Sciatic nerve (tissue), 2 donors: Measurements from ENCODE around the gene CELA2B. TPM values are rescaled to one million over a fixed set of nuclear protein-coding genes. Genes with fewer than 3 reads are reported as not detected.
"Not testable (repeated sequence)": the region's sequence is repeated elsewhere in the genome, so short reads cannot be mapped to it uniquely, and the experiment has no call there.

Experiments
- ATAC-seq: fragments of 200-7000 bp; cut with Tn5 transposase; one replicate; pipeline ENCODE4 v1.9.1; 2020; ENCODE audit warnings: mild to moderate bottlenecking, moderate library complexity
- DNase-seq: peaks from one replicate; pipeline ENCODE4 v3.0.0-alpha.2; 2020; ENCODE audit warnings: low spot score
- intact Hi-C: fragments of 100-400 bp; cut with DNase I; formaldehyde crosslinking; loops from one replicate; pipeline ENCODE4 v1.14.2; 2022
- total RNA-seq: library from RNA; stranded (reverse); fragmentation: NEBNext Ultra II Directional; extraction: Animal tissue kit (Norgen Biotek cat#: 25700); gene quantifications from one replicate; pipeline ENCODE4 v1.2.1, GENCODE V29; 2021
- donor health status: DM: no; HTN: no; CAD: no.
- donor health status: DM: no; HTN: no; CAD: no.

The CELA2B gene
- total RNA-seq = not detected

DNA sequence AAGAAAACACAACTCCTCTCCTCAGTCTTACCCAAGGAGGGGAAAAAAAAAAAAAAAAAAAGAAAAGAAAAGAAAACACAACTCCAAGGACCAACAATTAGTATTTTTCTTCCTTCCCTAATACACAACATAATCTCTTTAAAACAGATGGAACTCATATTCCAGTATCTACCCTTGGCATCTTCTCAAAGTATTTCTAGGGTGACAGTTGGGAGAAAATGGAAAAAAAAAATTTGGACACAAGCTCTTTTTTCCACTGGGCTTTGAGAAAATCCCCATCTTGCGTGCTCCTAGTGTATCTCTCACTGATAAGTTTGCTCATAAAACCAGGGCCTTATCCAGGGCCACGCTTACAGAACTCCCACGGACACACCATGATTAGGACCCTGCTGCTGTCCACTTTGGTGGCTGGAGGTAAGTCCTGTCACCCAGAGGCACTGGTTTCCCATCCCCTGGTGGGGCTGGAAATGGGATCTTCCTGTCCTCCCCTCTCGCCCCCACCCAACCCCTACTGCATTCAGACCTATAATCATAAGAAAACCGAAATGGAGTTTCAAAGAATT, at the start of gene CELA2B:
Gene CELA2B, plus strand, starts transcription at position 353 of the 563 bp plus-strand sequence. Its CDS starts 22 bp downstream, at position 375.
- DNase-seq = no peak
- no peak for ATAC-seq
- intact Hi-C loops = no loop called here

DNA sequence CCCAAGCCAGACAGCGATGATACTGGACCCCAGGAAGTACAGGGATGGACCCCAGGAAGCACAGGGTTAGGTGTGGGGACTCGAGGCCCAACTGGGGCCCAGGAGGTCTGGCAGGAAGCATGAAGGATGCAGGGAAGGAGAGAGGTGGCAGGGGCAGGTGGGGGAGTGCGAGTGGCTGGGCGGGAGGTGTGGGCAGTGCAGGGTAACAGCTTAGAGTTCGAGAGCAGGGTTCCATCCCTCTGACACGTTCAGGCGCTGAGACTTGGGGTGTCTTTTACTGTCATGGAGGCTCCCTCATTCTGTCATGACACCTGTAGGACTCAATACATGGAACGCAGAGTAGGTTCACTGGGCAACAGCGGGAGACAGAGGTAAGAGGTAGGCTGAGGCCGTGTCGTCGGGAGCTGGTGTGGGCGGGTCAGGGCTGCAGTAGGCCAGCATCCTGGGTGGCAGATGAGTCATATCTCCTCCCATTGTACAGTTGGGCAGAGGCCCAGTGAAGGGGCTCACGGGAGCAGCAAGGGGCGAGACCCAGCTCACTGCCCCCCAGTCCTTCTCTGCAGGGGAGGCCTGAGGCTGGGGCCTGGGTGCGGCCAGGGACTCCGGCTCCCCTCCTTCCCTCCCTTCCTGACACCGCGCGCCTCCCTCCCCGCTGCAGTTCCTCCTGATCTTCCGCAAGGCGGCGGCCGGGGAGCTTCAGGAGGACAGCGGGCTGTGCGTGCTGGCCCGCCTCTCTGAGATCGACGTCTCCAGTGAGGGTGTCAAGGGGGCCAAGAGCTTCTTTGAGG, 49.2 kb upstream of the CELA2B start:
- peak; percentile 72 for DNase-seq
- peak; percentile 78 for ATAC-seq
- intact Hi-C loops = no loop called here

GRCh38 chr1:15427280-15427666, 48.6 kb upstream of the CELA2B start:
- DNase-seq (no peak), ATAC-seq (peak; percentile 11)
- intact Hi-C loops = no loop called here

GRCh38 chr1:15428252-15428651, 47.7 kb upstream of the CELA2B start:
- intact Hi-C loops = not testable (repeated sequence)

DNA sequence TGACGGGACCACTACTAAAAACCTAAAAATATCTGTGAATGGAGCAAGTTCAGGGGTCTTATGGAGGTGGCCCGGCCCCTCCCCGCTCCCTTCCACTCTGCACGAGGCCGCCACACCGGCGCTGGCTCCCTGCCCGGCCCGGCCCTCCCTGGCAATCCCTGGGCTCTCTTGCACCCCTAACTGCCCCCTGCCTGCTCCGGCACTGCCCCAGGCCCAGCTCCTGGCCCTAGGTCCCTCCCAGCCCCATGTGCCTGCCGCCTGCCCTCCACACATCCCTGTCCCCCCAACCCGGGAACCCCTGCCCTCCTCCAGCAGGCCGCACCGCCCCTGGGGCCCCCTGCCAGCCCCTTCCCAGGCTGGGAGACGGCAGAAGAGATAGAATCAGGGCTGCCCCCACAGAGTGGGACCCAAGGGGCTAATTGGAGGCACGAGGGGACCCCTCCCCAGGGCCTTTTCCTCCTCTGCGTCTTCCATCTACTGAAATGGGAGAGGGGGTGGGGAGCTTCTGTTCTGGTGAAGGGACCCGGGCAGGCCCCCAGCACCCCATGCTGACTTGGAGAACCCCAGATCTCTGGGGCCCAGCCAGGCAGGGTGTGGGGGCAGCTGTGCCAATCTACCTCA, 47.0 kb upstream of the CELA2B start:
- intact Hi-C loops = no loop called here

More at GRCh38 chr1:15428252-15428651, 47.7 kb upstream of the CELA2B start:
- not testable (repeated sequence) for ATAC-seq, DNase-seq

DNA sequence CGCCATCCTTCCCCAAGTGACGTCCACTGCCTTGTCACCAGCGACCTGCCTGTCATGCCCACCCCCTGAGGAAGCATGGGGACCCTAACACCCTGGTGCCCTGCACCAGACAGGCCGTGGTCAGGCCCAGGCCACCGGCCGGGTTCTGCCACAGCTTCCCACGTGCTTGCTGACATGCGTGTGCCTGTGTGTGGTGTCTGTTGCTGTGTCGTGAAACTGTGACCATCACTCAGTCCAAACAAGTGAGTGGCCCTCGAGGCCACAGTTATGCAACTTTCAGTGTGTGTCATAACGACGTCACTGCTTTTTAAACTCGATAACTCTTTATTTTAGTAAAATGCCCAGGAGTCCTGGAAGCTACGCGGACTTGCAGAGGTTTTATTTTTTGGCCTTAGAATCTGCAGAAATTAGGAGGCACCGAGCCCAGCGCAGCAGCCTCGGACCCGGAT, 46.2 kb upstream of the CELA2B start:
- no peak for ATAC-seq
- intact Hi-C loops = loop anchor here (5.0 kb wide), 1 partner anchor 107 kb away; no protein-coding TSS in a partner anchor
- no peak for DNase-seq

More for the DNA sequence above, 47.0 kb upstream of the CELA2B start:
- ATAC-seq (no peak), DNase-seq (no peak)

- intact Hi-C loops = loop anchor here (5.0 kb wide), 1 partner anchor 109 kb away; no protein-coding TSS in a partner anchor
- ATAC-seq (peak; percentile 60), DNase-seq (peak; percentile 87)
Measured at GRCh38 chr1:15430787-15431570, 44.9 kb upstream of the CELA2B start.

DNA sequence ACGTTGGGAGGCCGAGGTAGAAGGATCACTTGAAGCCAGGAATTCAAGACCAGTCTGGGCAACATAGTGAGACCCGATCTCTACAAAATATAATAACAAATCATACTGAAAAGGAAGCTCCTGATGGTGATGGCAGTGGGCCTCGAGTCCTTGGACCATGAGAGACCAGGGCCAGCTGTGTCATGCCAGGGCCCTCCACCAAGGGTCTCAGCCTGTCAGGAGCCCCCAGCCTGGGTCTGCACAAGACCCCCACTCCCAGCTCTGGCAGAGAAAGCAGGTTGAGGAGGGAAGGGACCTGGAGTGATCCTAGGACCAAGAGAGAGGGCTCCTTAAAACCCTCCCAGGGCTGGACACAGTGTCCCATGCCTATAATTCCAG, 44.3 kb upstream of the CELA2B start:
- intact Hi-C loops = loop anchor here (5.0 kb wide), 1 partner anchor 109 kb away; no protein-coding TSS in a partner anchor
- no peak for ATAC-seq

GRCh38 chr1:15432324-15432723, 43.6 kb upstream of the CELA2B start:
- ATAC-seq = no peak
- DNase-seq = no peak
- intact Hi-C loops = loop anchor here (5.0 kb wide), 1 partner anchor 110 kb away; no protein-coding TSS in a partner anchor

More for the DNA sequence above, 44.3 kb upstream of the CELA2B start:
- no peak for DNase-seq

DNA sequence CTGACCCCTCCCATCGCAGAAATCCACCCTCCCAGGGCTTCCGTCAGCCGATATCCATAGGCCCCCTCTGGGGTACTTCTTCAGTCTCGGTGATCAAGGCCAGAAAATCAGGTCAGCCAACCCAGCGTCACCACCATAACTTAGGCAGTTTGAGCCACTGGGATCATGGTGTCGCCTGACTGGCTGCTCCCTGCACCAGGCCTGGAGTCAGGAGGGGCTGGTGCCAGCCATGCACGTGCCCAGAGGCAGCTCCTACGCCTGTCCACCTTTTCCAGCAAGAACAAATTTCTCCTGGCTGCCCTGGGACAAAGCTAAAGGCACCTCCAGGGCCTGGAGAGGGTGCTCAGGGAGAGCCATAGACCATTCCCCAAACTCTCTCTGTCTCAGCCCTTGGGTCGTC, 42.4 kb upstream of the CELA2B start:
- DNase-seq = no peak
- intact Hi-C loops = loop anchor here (5.0 kb wide), 1 partner anchor 111 kb away; no protein-coding TSS in a partner anchor
- ATAC-seq = no peak

DNA sequence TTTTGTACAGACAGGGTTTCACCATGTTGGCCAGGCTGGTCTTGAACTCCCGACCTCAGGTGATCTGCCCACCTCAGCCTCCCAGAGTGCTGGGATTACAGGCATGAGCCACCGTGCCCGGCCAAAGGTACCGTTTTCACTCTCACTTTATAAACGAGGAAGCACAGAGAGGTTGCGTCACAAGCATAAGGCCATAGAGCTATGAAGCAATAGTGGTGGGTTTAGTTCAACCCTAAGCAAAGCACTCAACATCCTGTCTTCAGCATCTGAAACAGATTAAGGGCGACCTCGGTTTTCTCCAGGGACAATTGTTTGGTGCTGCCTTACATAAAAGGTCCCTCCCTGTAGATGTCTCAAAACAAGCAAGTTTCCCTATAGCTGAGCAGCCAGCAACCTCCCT, 41.2 kb upstream of the CELA2B start:
- intact Hi-C loops = loop anchor here (5.0 kb wide), 1 partner anchor 112 kb away; no protein-coding TSS in a partner anchor
- peak; percentile 14 for ATAC-seq
- not testable (repeated sequence) for DNase-seq

- DNase-seq = no peak
- ATAC-seq = no peak
- intact Hi-C loops = no loop called here
Measured at GRCh38 chr1:15435239-15436077, 40.4 kb upstream of the CELA2B start.

GRCh38 chr1:15436881-15437442, 38.9 kb upstream of the CELA2B start:
- ATAC-seq (no peak), DNase-seq (no peak)
- intact Hi-C loops = no loop called here

DNA sequence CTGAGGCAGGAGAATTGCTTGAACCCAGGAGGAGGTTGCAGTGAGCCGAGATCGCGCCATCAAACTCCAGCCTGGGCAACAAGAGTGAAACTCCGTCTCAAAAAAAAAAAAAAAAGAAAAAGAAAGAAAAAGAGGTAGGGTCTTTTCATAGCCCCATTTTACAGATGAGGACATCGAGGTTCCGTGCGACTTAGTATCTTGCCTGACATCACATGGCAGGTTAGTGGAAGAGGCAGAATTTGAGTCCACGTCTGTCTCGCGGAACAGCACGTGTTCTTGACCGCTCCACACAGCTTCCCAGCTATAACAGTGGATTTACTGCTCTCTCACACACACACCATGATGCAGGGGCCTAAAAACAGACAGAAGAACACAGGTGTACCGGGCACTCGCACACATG, 36.6 kb upstream of the CELA2B start:
- ATAC-seq (no peak), DNase-seq (no peak)
- intact Hi-C loops = no loop called here

DNA sequence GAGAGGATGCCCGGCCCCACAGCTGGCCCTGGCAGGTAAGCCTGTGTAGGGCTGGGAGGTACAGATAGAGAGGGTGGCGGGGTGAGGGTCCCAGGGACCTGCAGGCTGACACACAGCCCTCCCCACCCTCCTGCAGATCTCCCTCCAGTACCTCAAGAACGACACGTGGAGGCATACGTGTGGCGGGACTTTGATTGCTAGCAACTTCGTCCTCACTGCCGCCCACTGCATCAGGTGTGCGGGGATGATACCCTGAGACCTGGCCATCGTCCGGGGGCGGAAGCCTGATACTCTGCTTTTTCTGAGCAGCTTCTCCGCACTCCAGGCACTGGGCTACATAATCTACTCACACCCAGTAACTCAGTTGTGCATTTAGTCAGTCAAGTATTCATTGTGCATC, 35.5 kb upstream of the CELA2B start:
- intact Hi-C loops = no loop called here

GRCh38 chr1:15441247-15441646, 34.7 kb upstream of the CELA2B start:
- DNase-seq (no peak), ATAC-seq (no peak)
- intact Hi-C loops = no loop called here

More for the DNA sequence above, 35.5 kb upstream of the CELA2B start:
- ATAC-seq (no peak), DNase-seq (no peak)

- no peak for ATAC-seq
- intact Hi-C loops = no loop called here
- no peak for DNase-seq
Measured at GRCh38 chr1:15442119-15442518, 33.8 kb upstream of the CELA2B start.

DNA sequence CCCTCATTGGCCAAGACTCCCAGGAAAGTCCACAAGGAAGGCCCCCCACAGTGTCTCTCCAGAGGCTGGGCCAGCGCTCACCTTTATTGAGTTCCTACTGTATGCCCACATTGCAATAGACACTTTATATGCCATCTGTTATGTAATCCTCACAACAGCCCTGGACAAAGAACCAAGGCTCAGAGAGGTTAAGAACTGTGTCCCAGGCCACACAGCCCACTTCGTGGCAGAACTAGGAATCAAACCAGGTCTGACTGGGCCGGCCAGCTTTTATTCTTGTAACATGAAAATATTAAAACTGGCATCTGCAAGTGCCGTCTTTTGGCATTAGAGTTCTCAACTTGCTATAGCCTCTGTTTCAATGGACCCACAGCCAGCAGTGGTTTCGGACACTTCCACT, 33.1 kb upstream of the CELA2B start:
- DNase-seq (no peak), ATAC-seq (no peak)
- intact Hi-C loops = no loop called here
